GM19452 (cell line): ENCODE data around the gene MYO1H.
"Not testable (repeated sequence)": the region's sequence is repeated elsewhere in the genome, so short reads cannot be mapped to it uniquely, and the experiment has no call there.

ENCODE experiments used
- ATAC-seq: cut with Tn5 transposase; IDR thresholded peaks from one replicate; pipeline ENCODE4 v1.9.1; 2021; ENCODE audit not compliant: unreplicated experiment

Gene MYO1H

DNA sequence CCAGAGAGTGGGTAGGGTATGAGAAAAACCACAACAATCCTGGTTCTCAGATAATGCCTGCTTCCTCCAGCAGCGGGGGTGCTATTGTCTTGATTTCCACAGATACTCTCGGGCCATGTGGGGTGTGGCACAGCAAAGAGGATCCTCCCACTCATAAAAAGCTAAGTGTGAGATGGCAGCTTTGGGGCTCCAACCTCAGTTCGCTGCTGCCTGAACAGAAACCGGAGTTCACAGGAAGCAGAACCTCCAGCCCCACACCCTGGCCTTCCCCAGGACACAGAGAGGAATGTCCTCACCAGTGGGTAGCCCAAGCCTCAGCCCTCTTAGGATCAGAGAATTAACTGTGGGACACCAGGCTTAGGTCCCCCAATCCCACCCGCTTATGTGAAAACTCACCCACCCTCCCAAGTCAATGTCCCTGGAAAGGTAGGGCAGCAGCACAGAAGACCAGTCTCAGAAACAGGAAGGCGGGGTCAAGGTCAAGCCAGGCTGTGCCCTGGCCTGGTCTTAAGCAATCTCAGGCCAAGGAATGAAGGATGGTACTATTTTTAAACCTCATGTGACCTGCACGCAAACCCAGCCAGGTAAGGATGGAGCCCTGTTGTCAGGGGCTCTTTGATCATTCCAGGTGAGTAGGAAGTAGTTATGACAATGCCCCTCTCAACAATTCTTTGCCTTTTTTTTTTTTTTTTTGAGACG lies 120.4 kb downstream of the MYO1H start:
- no peak for ATAC-seq

GRCh38 chr12:109469517-109469916 lies 121.8 kb downstream of the MYO1H start:
- no peak for ATAC-seq

DNA sequence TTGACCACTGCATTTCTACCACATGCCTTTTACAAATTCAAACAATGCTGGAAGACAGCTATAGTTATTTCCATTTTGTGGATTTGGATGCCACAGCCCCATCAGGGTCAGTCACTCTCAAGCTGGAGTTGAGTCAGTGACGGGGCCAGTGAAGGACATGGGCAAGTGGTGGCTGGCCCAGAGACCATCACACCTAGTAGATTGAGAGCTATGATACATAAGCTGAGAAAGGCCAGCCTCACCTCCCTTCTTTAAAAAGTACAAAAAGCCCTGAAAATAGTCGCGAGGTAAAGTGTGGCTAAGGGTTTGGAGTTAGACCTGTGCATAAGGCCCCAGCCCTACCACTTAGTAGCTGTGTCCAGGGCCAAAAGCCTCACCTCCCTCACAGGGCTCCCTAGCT lies 125.3 kb downstream of the MYO1H start:
- ATAC-seq = no peak

DNA sequence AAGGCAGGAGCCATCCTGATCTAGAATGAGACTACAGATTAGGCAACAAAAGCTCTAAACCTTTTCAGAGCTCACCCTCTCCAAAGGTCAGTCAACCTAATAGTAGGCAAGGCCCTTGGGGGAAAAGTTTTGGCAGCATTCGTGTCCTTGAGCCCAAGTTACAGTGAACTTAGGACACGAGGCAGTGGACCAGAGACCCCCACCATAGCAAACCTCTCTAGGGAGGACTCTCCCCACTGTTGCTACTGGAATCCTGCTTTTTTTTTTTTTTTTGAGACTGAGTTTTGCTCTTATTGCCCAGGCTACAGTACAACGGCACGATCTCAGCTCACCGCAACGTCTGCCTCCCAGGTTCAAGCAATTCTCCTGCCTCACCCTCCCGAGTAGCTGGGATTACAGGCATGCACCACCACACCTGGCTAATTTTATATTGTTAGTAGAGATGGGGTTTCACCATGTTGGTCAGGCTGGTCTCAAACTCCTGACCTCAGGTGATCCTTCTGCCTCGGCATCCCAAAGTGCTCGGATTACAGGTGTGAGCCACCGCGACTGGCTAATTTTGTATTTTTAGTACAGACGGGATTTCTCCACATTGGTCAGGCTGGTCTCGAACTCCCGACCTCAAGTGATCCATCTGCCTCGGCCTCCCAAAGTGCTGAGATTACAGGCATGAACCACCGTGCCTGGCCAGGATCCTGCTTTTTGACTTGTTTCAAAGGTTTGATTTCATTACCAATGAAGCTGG lies 126.0 kb downstream of the MYO1H start:
- not testable (repeated sequence) for ATAC-seq

DNA sequence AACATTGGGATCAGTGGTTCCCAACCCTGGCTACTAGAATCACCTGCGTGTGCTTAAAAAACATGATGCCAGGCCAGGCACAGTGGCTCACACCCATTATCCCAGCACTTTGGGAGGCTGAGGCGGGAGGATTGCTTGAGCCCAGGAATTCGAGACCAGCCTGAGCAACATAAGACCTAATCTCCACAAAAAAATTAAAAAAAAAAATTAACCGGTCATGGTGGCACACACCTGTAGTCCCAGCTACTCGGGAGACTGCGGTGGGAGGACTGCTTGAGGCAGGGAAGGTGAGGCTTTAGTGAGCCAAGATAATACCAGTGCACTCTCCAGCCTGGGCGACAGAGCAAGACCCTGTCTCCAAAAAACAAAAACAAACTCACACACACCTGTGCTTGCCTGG lies 127.4 kb downstream of the MYO1H start:
- ATAC-seq = no peak

DNA sequence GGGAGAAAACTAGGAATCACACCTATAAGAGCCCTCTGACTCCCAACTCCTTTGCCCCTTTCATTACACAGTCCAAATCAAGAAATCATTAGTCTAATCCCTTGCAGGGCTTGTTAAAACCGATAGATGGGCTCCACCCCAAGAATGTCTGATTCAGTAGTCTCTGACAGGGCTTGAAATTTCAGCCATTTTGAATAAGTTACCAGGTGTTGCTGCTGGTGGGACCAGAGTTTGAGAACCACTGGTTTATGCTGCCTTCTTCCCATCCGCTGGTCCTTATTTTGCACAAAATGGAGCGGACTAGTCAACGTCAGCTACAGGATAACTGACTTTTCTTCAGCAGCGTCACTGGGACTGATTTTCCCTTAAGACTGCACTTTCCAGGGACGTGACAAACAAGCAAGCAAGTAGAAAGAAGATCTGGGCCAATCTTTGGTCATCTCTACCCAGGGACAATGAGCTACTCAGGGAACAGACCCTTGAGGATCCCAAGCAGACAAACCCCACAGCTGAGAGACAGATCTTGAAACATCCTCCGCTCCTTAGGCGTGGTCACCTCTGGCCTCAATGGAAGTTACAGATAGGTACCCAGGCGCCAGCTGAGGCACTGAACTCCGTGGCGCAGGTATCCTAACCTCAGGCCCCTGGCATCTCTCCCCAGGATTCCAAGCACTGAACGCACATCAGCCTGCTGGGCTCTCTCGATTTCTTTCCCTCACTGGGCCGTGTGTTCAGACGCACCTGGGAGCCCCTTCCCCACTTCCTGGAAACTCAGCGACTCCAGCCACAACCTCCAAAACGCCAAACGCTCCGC lies 128.5 kb downstream of the MYO1H start:
- no peak for ATAC-seq

GRCh38 chr12:109476807-109477184 lies 129.1 kb downstream of the MYO1H start:
- no peak for ATAC-seq

DNA sequence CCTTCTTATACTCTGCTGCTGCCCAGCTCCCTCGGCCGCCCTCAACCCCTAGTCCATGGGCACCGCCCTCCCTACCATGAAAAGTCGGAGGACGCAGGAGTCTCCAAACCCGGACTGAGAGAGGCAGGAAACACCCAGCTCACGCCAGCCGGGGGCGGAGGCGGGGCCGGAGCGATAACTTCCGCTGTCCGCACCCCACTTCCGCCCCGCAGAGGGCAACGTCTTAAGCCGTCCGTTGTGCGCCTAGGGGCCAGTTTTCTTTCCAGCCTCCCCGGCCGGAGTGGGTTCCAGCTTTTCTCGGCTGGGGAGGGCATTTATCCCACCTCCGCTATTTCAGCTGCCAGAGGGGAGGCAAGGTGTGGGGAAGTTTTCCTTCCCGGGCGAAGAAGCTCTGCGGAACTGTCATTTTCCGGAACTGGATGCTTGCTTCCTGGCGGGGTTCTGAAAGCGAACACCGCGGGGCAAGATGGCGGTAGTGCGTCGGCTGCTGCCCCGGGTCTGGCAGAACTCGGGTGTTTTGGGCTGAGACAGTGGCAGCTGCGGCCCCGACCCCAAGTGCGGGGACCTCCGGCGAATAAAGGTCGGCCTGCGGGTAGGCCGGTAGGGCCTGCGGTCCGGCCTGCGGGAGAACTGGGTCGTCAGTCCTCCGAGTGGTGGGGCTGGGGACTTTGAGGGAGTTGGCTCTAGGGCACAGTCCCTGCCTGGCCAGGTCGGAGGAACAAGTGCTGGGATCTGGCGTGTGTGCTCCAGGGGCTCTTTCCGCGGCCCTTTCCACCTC lies 129.7 kb downstream of the MYO1H start, which contains the start of the genes KCTD10 and UBE3B:
Gene KCTD10 (minus strand): TSS at position 116 of the 778 bp plus-strand sequence. CDS start 38 bp downstream, at position 78.
Gene UBE3B (plus strand): TSS at position 450 of the 778 bp plus-strand sequence. CDS start 5,918 bp downstream, outside the sequence.
- ATAC-seq = peak; percentile 96

GRCh38 chr12:109477963-109478315 lies 130.2 kb downstream of the MYO1H start:
- no peak for ATAC-seq

DNA sequence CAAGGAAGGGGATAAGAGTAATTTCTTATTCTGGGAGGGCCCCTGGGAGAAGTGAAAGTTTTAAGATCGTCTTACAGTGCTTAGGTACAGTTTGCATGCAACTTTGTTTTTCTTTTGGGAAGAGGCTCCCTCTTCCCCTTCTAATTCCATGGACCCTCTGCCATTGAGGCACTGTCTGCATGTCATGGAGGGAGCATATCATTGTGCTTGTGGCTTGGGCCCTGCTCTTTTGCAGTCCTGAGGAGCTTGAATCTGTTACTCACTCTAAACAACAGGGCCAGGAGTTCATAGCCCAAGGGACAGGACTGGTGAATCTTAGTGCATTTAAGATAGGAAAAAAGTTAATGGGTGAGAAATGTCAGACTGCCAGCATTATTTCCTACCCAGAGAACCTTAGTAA lies 132.1 kb downstream of the MYO1H start:
- no peak for ATAC-seq

GRCh38 chr12:109480356-109480755 lies 132.7 kb downstream of the MYO1H start:
- ATAC-seq = no peak

DNA sequence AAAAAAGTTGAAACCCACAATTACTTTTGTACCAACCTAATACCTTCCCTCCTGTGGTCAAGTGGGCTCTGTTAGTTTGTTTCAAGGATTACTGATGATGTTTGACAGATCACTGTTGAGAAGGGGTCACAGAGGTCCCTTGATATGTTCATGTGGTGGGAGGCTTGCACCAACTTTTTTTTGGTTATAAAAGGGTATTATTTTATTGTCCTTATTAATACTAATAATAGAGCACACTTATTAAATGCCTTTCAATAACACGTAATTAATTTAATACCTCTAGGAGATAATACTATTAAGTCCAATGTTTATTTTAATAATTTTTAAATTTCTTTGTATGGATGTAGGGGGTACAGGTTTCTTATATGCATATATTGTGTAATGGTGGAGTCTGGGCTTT lies 134.2 kb downstream of the MYO1H start:
- no peak for ATAC-seq

- no peak for ATAC-seq
Measured at GRCh38 chr12:109482491-109482890, 134.8 kb downstream of the MYO1H start.

DNA sequence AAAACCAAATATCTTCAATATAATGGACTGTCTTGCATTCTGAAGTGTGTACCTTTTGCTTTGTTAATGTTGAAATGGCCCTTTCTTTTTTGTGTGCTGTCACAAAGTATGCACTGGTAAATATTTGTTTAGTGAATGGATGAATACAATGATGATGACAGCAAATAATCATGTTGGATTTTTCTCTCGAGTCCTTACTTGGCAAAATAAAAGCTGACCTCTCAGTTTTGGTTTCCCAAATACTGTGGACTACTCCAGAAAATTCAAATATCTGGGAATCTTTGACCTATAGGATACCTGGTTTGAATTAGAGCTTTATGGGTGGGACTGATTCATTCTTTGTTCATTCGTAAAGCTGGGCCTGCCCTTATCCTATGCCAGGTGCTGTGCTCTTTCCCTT lies 135.2 kb downstream of the MYO1H start:
- ATAC-seq = no peak

- ATAC-seq = no peak
Measured at GRCh38 chr12:109483346-109483745, 135.6 kb downstream of the MYO1H start.

DNA sequence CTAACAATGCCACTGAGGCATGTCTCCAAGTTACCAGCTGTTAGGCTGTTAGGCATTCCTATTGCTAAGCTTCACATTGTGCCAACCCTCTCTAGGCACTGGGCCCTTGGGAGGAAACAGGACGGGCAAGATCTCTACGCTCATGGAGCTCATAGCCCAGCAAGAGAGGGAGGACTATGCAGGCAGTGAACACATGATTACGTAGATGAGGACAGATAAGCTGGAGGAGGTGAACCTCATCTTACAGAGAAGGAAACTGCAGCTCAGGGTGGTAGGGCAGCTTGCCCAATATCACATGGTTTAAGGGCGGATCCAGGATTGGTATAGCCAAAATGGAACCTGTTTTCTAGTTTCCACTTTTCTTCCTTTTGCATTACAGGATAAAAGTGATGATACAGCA lies 137.5 kb downstream of the MYO1H start:
- no peak for ATAC-seq

DNA sequence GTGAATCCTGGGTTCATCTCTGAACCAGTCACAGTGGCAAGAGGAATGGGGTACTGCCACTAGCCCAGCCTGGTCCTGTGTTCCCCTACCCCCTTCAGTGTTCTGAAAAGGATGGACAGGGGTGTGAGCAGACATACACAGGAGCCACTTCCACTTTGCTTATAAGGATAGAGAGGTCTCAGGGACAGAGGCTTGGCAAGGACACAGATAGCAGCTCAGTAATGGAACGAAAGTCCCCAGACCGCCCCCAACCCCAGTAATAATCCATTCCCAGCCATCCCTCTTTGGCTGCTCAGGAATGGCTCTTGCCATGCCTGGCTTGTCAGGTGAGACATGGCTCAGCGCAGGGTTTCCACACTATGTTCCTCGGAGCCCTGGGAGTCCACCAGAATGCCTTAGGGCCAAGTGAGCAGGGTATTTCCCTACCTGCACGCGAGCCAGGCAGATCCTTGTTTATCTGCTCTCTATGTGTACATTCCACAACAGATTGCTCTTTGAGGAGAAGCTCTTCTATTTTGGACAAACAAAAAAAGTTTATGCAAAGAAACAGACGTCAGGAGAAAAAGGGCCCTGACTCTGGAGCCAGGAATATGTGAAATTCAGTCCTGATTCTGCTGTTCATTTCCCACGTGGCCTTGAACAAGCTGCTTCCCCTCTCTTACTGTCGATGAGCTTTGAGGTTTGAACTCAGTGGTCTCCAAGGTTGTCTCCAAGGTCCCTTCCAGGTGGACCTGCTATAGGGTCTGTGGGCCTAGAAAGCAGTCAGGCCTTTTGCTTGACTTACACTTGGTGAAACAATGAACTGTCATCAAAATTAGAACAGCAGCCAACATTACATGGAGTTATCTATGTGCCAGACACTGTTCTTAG lies 139.7 kb downstream of the MYO1H start:
- ATAC-seq = no peak

GRCh38 chr12:109488051-109488665 lies 140.5 kb downstream of the MYO1H start:
- ATAC-seq = no peak
